Activated naive CD4-positive, alpha-beta T cell treated with anti-CD3 and anti-CD28 coated beads for 36 hours (primary cell): Measurements from ENCODE around the gene FBXW10B. TPM values are rescaled to one million over a fixed set of nuclear protein-coding genes. Genes with fewer than 3 reads are reported as not detected.
"Not testable (repeated sequence)": the region's sequence is repeated elsewhere in the genome, so short reads cannot be mapped to it uniquely, and the experiment has no call there.

Experiments
- CTCF ChIA-PET: fragments of 350-600 bp; sonication (Branson Sonifier 250); formaldehyde crosslinking; loops from one replicate; lab custom pipeline; 2021; ENCODE audit warnings: antibody characterized with exemption; lab: Charles Lee
- DNase-seq: peaks from one replicate; pipeline ENCODE4 v3.0.0-alpha.2; 2020
- H3K27ac Mint-ChIP-seq: one replicate; pipeline ENCODE4 v1.8.0; 2021; ENCODE audit warnings: mild to moderate bottlenecking, mixed read lengths
- H3K27me3 Mint-ChIP-seq: one replicate; pipeline ENCODE4 v1.8.0; 2021; ENCODE audit warnings: low read depth, mixed read lengths
- H3K36me3 Mint-ChIP-seq: one replicate; pipeline ENCODE4 v1.8.0; 2021; ENCODE audit warnings: low read depth, mixed read lengths
- H3K4me1 Mint-ChIP-seq: one replicate; pipeline ENCODE4 v1.8.0; 2021; ENCODE audit warnings: low read depth, mixed read lengths
- H3K4me3 Mint-ChIP-seq: one replicate; pipeline ENCODE4 v1.8.0; 2021; ENCODE audit warnings: mild to moderate bottlenecking, moderate library complexity, mixed read lengths
- H3K9me3 Mint-ChIP-seq: one replicate; pipeline ENCODE4 v1.8.0; 2021; ENCODE audit warnings: mixed read lengths
- intact Hi-C: fragments of 100-400 bp; cut with micrococcal nuclease; formaldehyde crosslinking; loops from one replicate; pipeline ENCODE4 v1.15.1; 2023
- total RNA-seq, 2 experiments: library from RNA; stranded (reverse); gene quantifications; one replicate each; pipeline ENCODE4 v1.2.3, GENCODE V29; 2021

FBXW10B gene
- total RNA-seq, 2 experiments from 2014 or later, result 0.38 TPM; not detected in 1

- H3K27ac Mint-ChIP-seq, CTCF ChIA-PET, intact Hi-C loops, H3K4me3 Mint-ChIP-seq, DNase-seq, H3K9me3 Mint-ChIP-seq, H3K36me3 Mint-ChIP-seq, H3K4me1 Mint-ChIP-seq: not testable (repeated sequence)
- H3K27me3 Mint-ChIP-seq, result peaks cover 13% of the 10 kb centered on the region
Measured at GRCh38 chr17:15574660-15575059, 44.8 kb downstream of the FBXW10B start.

GRCh38 chr17:15573870-15574269 lies 45.6 kb downstream of the FBXW10B start:
- H3K4me1 Mint-ChIP-seq, intact Hi-C loops, H3K9me3 Mint-ChIP-seq, H3K27ac Mint-ChIP-seq, CTCF ChIA-PET, H3K36me3 Mint-ChIP-seq, H3K4me3 Mint-ChIP-seq, DNase-seq: not testable (repeated sequence)
- peaks cover 13% of the 10 kb centered on the region for H3K27me3 Mint-ChIP-seq

Other genes starting within 250 kb of the FBXW10B start
- 1 to 10 TPM; 1.0 TPM for gene CDRT4, start 152.1 kb downstream of the FBXW10B start, total RNA-seq
- gene TVP23C, start 56.2 kb downstream of the FBXW10B start, total RNA-seq, result 1 to 10 TPM; 6.5 TPM
- 10 to 100 TPM in 1 of 2 experiments, 1 to 10 TPM in 1; 10.0 to 10.4 TPM for gene TRIM16, start 64.6 kb upstream of the FBXW10B start, total RNA-seq
- 10 to 100 TPM; 20.4 to 26.8 TPM for gene ZNF286A, start 80.0 kb upstream of the FBXW10B start, total RNA-seq
- under 1 TPM; 0.57 to 0.69 TPM for gene TBC1D26, start 112.6 kb upstream of the FBXW10B start, total RNA-seq